ENCODE results near the gene CNKSR3. TPM values are rescaled to one million over a fixed set of nuclear protein-coding genes. Genes with fewer than 3 reads are reported as not detected.

The CNKSR3 gene
- polyA plus RNA-seq, 1 donor from 2014 or later: 3.0 TPM

DNA sequence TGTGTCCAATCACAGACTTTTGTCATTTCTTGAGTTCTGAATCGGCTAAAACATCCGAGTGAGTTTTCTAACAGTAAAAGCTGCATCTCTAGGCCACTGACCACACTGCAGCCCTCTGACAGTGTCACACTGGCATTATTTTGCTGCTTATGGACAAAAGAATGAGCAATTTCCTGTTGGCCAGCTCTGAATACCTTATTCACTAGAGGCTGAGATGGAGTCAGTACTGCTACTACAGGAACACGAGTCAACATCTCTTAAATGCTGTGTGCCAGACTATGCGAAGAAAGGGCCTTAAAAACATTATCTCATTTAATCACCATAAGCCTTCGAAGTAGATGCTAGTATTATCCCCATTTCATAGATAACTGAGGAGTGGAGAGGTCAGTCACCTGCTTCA lies 111.4 kb downstream of the CNKSR3 start:
- Histone ChIP-seq H3K27ac (ENCODE audit: low read length) (no peak overlapping the region), H3K9ac (ENCODE audit: low read length) (no peak overlapping the region)
- TF ChIP-seq, protein P1, sequence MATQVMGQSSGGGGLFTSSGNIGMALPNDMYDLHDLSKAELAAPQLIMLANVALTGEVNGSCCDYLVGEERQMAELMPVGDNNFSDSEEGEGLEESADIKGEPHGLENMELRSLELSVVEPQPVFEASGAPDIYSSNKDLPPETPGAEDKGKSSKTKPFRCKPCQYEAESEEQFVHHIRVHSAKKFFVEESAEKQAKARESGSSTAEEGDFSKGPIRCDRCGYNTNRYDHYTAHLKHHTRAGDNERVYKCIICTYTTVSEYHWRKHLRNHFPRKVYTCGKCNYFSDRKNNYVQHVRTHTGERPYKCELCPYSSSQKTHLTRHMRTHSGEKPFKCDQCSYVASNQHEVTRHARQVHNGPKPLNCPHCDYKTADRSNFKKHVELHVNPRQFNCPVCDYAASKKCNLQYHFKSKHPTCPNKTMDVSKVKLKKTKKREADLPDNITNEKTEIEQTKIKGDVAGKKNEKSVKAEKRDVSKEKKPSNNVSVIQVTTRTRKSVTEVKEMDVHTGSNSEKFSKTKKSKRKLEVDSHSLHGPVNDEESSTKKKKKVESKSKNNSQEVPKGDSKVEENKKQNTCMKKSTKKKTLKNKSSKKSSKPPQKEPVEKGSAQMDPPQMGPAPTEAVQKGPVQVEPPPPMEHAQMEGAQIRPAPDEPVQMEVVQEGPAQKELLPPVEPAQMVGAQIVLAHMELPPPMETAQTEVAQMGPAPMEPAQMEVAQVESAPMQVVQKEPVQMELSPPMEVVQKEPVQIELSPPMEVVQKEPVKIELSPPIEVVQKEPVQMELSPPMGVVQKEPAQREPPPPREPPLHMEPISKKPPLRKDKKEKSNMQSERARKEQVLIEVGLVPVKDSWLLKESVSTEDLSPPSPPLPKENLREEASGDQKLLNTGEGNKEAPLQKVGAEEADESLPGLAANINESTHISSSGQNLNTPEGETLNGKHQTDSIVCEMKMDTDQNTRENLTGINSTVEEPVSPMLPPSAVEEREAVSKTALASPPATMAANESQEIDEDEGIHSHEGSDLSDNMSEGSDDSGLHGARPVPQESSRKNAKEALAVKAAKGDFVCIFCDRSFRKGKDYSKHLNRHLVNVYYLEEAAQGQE (IDR thresholded peaks at IDR 0.05; ENCODE audit: borderline replicate concordance): no peak
- TF ChIP-seq MXI1 (conservative IDR thresholded peaks at IDR 0.05; ENCODE audit: poor library complexity, severe bottlenecking): no peak
- no peak for TF ChIP-seq POLR2AphosphoS5 (IDR thresholded peaks at IDR 0.05)
- TF ChIP-seq, protein P2, sequence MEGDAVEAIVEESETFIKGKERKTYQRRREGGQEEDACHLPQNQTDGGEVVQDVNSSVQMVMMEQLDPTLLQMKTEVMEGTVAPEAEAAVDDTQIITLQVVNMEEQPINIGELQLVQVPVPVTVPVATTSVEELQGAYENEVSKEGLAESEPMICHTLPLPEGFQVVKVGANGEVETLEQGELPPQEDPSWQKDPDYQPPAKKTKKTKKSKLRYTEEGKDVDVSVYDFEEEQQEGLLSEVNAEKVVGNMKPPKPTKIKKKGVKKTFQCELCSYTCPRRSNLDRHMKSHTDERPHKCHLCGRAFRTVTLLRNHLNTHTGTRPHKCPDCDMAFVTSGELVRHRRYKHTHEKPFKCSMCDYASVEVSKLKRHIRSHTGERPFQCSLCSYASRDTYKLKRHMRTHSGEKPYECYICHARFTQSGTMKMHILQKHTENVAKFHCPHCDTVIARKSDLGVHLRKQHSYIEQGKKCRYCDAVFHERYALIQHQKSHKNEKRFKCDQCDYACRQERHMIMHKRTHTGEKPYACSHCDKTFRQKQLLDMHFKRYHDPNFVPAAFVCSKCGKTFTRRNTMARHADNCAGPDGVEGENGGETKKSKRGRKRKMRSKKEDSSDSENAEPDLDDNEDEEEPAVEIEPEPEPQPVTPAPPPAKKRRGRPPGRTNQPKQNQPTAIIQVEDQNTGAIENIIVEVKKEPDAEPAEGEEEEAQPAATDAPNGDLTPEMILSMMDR (IDR thresholded peaks at IDR 0.05; ENCODE audit: poor library complexity, severe bottlenecking): no peak
- no peak for TF ChIP-seq RAD21 (conservative IDR thresholded peaks at IDR 0.05)
- no peak for TF ChIP-seq TAF1 (IDR thresholded peaks at IDR 0.05; ENCODE audit: low read depth)
- no peak for TF ChIP-seq EZH2 (IDR thresholded peaks at IDR 0.05; ENCODE audit: borderline replicate concordance, insufficient read depth, low read length, poor library complexity, severe bottlenecking)
- TF ChIP-seq SMC3 (conservative IDR thresholded peaks at IDR 0.05; ENCODE audit: poor library complexity): no peak
- TF ChIP-seq EP300 (conservative IDR thresholded peaks at IDR 0.05; ENCODE audit: poor library complexity, severe bottlenecking): no peak

DNA sequence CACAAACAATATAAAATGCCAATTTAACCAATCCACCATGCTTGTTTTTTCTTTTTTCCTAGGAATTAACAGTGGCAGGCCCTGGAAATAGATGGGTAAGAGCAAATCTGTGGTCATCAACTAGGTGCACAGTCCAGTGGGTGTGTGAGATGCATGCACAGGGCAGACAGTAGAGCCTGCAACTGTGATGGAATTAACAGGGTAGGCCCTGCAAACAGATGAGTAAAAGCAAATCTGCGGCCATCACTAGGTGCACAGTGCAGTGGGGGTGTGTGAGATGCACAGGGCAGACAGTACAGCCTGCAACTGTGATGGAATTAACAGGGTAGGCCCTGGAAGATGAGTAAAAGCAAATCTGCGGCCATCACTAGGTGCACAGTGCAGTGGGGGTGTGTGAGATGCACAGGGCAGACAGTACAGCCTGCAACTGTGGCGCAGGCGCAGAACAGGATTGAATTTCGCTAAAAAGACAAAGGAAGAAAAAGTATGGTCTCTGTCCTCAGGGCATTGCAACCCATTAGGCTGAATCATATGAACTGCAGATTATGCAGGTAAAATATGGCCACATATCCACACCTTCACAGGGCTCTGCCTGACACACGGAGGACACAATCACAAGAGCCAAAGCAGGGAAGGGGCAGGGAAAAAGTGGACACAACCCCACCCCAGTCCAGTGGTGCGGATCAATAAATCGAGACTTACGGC lies 112.8 kb downstream of the CNKSR3 start:
- no peak overlapping the region for H2AFZ ChIP-seq (ENCODE audit: low read depth, low read length)
- no peaks in the 10 kb centered on the region for H3K9me3 ChIP-seq (ENCODE audit: low read length)
- H3K27me3 ChIP-seq (ENCODE audit: insufficient read depth, low read depth, low read length): no peaks in the 10 kb centered on the region
- H3K27ac ChIP-seq (ENCODE audit: low read length): no peak overlapping the region
- H3K9ac ChIP-seq (ENCODE audit: low read length): no peak overlapping the region
- H3K36me3 ChIP-seq (ENCODE audit: insufficient read depth, low read length): no peaks in the 10 kb centered on the region
- H3F3A ChIP-seq (ENCODE audit: insufficient read depth, low read length, poor library complexity, severe bottlenecking): no peaks in the 10 kb centered on the region
- TF ChIP-seq SMC3 (conservative IDR thresholded peaks at IDR 0.05; ENCODE audit: poor library complexity): no peak
- TF ChIP-seq, protein P2 (IDR thresholded peaks at IDR 0.05; ENCODE audit: poor library complexity, severe bottlenecking): no peak
- no peak for TF ChIP-seq RAD21 (conservative IDR thresholded peaks at IDR 0.05)
- no peak for TF ChIP-seq TAF1 (IDR thresholded peaks at IDR 0.05; ENCODE audit: low read depth)
- TF ChIP-seq, protein P1 (IDR thresholded peaks at IDR 0.05; ENCODE audit: borderline replicate concordance): no peak
- no peak for TF ChIP-seq EZH2 (IDR thresholded peaks at IDR 0.05; ENCODE audit: borderline replicate concordance, insufficient read depth, low read length, poor library complexity, severe bottlenecking)
- TF ChIP-seq POLR2AphosphoS5 (IDR thresholded peaks at IDR 0.05): no peak
- TF ChIP-seq EP300 (conservative IDR thresholded peaks at IDR 0.05; ENCODE audit: poor library complexity, severe bottlenecking): no peak
- TF ChIP-seq MXI1 (conservative IDR thresholded peaks at IDR 0.05; ENCODE audit: poor library complexity, severe bottlenecking): no peak
- no peaks in the 10 kb centered on the region for H3K9me2 ChIP-seq (ENCODE audit: insufficient read depth, low read length)
- no peak overlapping the region for H3K4me2 ChIP-seq (ENCODE audit: low read length)
- no peaks in the 10 kb centered on the region for H4K20me1 ChIP-seq (ENCODE audit: insufficient read depth)
- no peak overlapping the region for H3K4me3 ChIP-seq (ENCODE audit: low read length)
- no peaks in the 10 kb centered on the region for H3K79me2 ChIP-seq (replicated peaks; ENCODE audit: insufficient read depth, low read length)

More for the DNA sequence above, 111.4 kb downstream of the CNKSR3 start:
- H2AFZ ChIP-seq (ENCODE audit: low read depth, low read length): no peak overlapping the region
- no peak overlapping the region for H3K4me2 ChIP-seq (ENCODE audit: low read length)
- H4K20me1 ChIP-seq (ENCODE audit: insufficient read depth): no peaks in the 10 kb centered on the region
- no peaks in the 10 kb centered on the region for H3K9me2 ChIP-seq (ENCODE audit: insufficient read depth, low read length)
- H3K36me3 ChIP-seq (ENCODE audit: insufficient read depth, low read length): no peaks in the 10 kb centered on the region
- no peaks in the 10 kb centered on the region for H3K27me3 ChIP-seq (ENCODE audit: insufficient read depth, low read depth, low read length)
- no peaks in the 10 kb centered on the region for H3K9me3 ChIP-seq (ENCODE audit: low read length)
- no peak overlapping the region for H3K4me3 ChIP-seq (ENCODE audit: low read length)
- H3F3A ChIP-seq (ENCODE audit: insufficient read depth, low read length, poor library complexity, severe bottlenecking): no peaks in the 10 kb centered on the region
- no peaks in the 10 kb centered on the region for H3K79me2 ChIP-seq (replicated peaks; ENCODE audit: insufficient read depth, low read length)

Data from neural cell (in vitro differentiated cells).